Lower leg skin (tissue), 4 donors: Measurements from ENCODE around the gene ZMYM4. TPM values are rescaled to one million over a fixed set of nuclear protein-coding genes. Genes with fewer than 3 reads are reported as not detected.

Experiments used
- DNase-seq, 2 donors: peaks; one replicate each; pipeline ENCODE4 v3.0.0-alpha.2; 2019; ENCODE audit warnings: low spot score in 2 of 2
- H3K4me3 ChIP-seq: fragments of 200-600 bp; sonication (generic); 2 replicates; pipeline ENCODE4 v1.5.1; 2017; ENCODE audit warnings: mild to moderate bottlenecking, low read depth; ENCODE audit not compliant: poor library complexity, severe bottlenecking
- CTCF ChIP-seq, 3 donors: fragments of 450-650 bp; IDR thresholded peaks; one replicate each; pipeline ENCODE4 v1.5.1; 2016; ENCODE audit warnings: antibody characterized with exemption in 3 of 3, mild to moderate bottlenecking in 3 of 3, moderate library complexity in 2 of 3
- POLR2A ChIP-seq, 2 donors: fragments of 450-650 bp; IDR thresholded peaks; one replicate each; pipeline ENCODE4 v1.6.1; 2016 to 2017; ENCODE audit warnings: antibody characterized with exemption in 2 of 2, mild to moderate bottlenecking in 1 of 2, moderate library complexity in 1 of 2
- WGBS, 2 donors: methylation state at CpG; one replicate each; pipeline ENCODE4 v1.1.5; 2018; 5-methylcytosine and 5-hydroxymethylcytosine counted together
- intact Hi-C: fragments of 100-400 bp; cut with DNase I; formaldehyde crosslinking; loops from one replicate; pipeline ENCODE4 v1.15.0; 2023; ENCODE audit warnings: low total_unique reads
- total RNA-seq, 4 donors: library from RNA; depleted of rRNA; stranded (reverse); fragments of >200 nt; gene quantifications; one replicate each; pipeline ENCODE4 v1.1.0, GENCODE V29; 2016

The ZMYM4 gene
- total RNA-seq, 4 donors from 2014 or later, result 12.7 to 20.0 (median 19.3) TPM

GRCh38 chr1:35287807-35288640, 19.5 kb downstream of the ZMYM4 start:
- WGBS, 2 donors, result 73 to 74% methylated on average over 9 of the region's 9 CpGs
- DNase-seq, result no peak
- TF ChIP-seq CTCF (IDR thresholded peaks at IDR 0.05) (no peak), POLR2A (IDR thresholded peaks at IDR 0.05) (no peak)
- no peak overlapping the region for H3K4me3 ChIP-seq
- intact Hi-C loops, result no loop called here

GRCh38 chr1:35288761-35289160, 20.3 kb downstream of the ZMYM4 start:
- intact Hi-C loops, result no loop called here
- no peak for TF ChIP-seq POLR2A (IDR thresholded peaks at IDR 0.05)
- TF ChIP-seq CTCF (IDR thresholded peaks at IDR 0.05), result no peak

GRCh38 chr1:35290452-35290851, 21.9 kb downstream of the ZMYM4 start:
- no peak for TF ChIP-seq POLR2A (IDR thresholded peaks at IDR 0.05)
- TF ChIP-seq CTCF (IDR thresholded peaks at IDR 0.05), result no peak
- no peak overlapping the region for H3K4me3 ChIP-seq
- intact Hi-C loops, result no loop called here
- 91% methylated on average over 2 of the region's 2 CpGs for WGBS, 2 donors
- DNase-seq, result no peak

More at GRCh38 chr1:35288761-35289160, 20.3 kb downstream of the ZMYM4 start:
- no peak overlapping the region for H3K4me3 ChIP-seq
- no peak for DNase-seq

GRCh38 chr1:35294809-35295208, 26.3 kb downstream of the ZMYM4 start:
- 96 to 97% methylated on average over 2 of the region's 2 CpGs for WGBS, 2 donors
- no peak overlapping the region for H3K4me3 ChIP-seq
- intact Hi-C loops, result no loop called here
- no peak for DNase-seq
- TF ChIP-seq POLR2A (IDR thresholded peaks at IDR 0.05) (no peak), CTCF (IDR thresholded peaks at IDR 0.05) (no peak)

- no peak for DNase-seq
- intact Hi-C loops, result no loop called here
Observed at GRCh38 chr1:35297886-35298285, 29.4 kb downstream of the ZMYM4 start.

More at GRCh38 chr1:35297886-35298285, 29.4 kb downstream of the ZMYM4 start:
- no peak overlapping the region for H3K4me3 ChIP-seq
- TF ChIP-seq CTCF (IDR thresholded peaks at IDR 0.05), result no peak
- no peak for TF ChIP-seq POLR2A (IDR thresholded peaks at IDR 0.05)
- 61 to 62% methylated on average over 2 of the region's 2 CpGs for WGBS, 2 donors
